Left lung (tissue), 10 donors: ENCODE results near the gene C4B. TPM values are rescaled to one million over a fixed set of nuclear protein-coding genes. Genes with fewer than 3 reads are reported as not detected.

ENCODE experiments used
- ATAC-seq: fragments of 200-7000 bp; cut with Tn5 transposase; one replicate; pipeline ENCODE4 v1.9.1; 2020; ENCODE audit warnings: moderate library complexity
- DNase-seq, 4 donors: peaks; one replicate each; pipeline ENCODE4 v3.0.0-alpha.2; 2013 to 2020
- H3K27ac ChIP-seq, 2 donors: fragments of 200-600 bp; sonication (generic) in 1 of 2; one replicate each; pipeline versions ENCODE4 v1.5.0 to v1.8.0; 2020 to 2021
- H3K27me3 ChIP-seq, 2 donors: fragments of 200-600 bp; sonication (generic) in 1 of 2; one replicate each; pipeline versions ENCODE4 v1.5.0 to v1.8.0; 2020 to 2021
- H3K36me3 ChIP-seq, 2 donors: fragments of 200-600 bp; sonication (generic) in 1 of 2; one replicate each; pipeline versions ENCODE4 v1.5.0 to v1.8.0; 2020 to 2021
- H3K4me1 ChIP-seq, 2 donors: fragments of 200-600 bp; one replicate each; pipeline ENCODE4 v1.8.0; 2021
- H3K4me3 ChIP-seq, 2 donors: fragments of 200-600 bp; sonication (generic) in 1 of 2; one replicate each; pipeline versions ENCODE4 v1.5.0 to v1.8.0; 2020 to 2021; ENCODE audit warnings: mild to moderate bottlenecking in 1 of 2
- H3K9me3 ChIP-seq, 2 donors: fragments of 200-600 bp; sonication (generic) in 1 of 2; one replicate each; pipeline versions ENCODE4 v1.5.0 to v1.8.0; 2020 to 2021
- CTCF ChIP-seq, 2 donors: fragments of 200-600 bp; sonication (generic) in 1 of 2; IDR thresholded peaks; one replicate each; pipeline versions ENCODE4 v1.5.0 to v1.8.0; 2021; ENCODE audit warnings: antibody characterized with exemption in 2 of 2
- intact Hi-C, 2 donors: fragments of 100-400 bp; cut with DNase I; formaldehyde crosslinking; loops; one replicate each; pipeline versions ENCODE4 v1.11.2 to v1.14.2; 2022
- polyA plus RNA-seq, 6 donors: library from polyadenylated mRNA; unstranded; fragments of 120-200 nt; gene quantifications; one replicate each; pipeline ENCODE4 v1.2.1, GENCODE V29; 2013; ENCODE audit not compliant: insufficient read length in 6 of 6
- total RNA-seq, 2 donors: library from RNA; stranded (reverse); fragmentation: NEBNext Ultra II Directional; extraction: Animal tissue kit (Norgen Biotek cat#: 25700); gene quantifications; one replicate each; pipeline ENCODE4 v1.2.1, GENCODE V29; 2021
- donor health status: DM: no; HTN: yes; CAD: no.
- donor health status: DM: no; HTN: no; CAD: no.

Gene C4B
- total and polyA plus RNA-seq, 8 donors = 8.2 to 101 (median 13.3) TPM

GRCh38 chr6:32084780-32085179 is 70.2 kb downstream of the C4B start:
- no peak overlapping the region for H3K4me3 ChIP-seq
- no peaks in the 10 kb centered on the region for H3K36me3 ChIP-seq
- DNase-seq = no peak
- intact Hi-C loops = no loop called here
- no peak overlapping the region for H3K27ac ChIP-seq
- TF ChIP-seq CTCF (IDR thresholded peaks at IDR 0.05) = no peak
- peaks cover 11 to 23% of the 10 kb centered on the region in 2 donors for H3K4me1 ChIP-seq
- no peaks in the 10 kb centered on the region for H3K9me3 ChIP-seq
- no peak for ATAC-seq
- H3K27me3 ChIP-seq = peaks cover 0 to 50% of the 10 kb centered on the region in 2 donors

Other genes starting within 250 kb of the C4B start
- gene VWA7, start 237.5 kb upstream of the C4B start, total RNA-seq = 1 to 10 TPM; 4.6 to 5.0 TPM
- 1 to 10 TPM; 1.4 to 3.8 (median 2.2) TPM for gene VWA7, start 237.5 kb upstream of the C4B start, polyA plus RNA-seq
- gene VARS1, start 219.0 kb upstream of the C4B start, total RNA-seq = 100 to 1,000 TPM in 1 of 2 donors, 10 to 100 TPM in 1; 43.6 to 103 TPM
- 10 to 100 TPM; 38.4 to 61.7 (median 46.6) TPM for gene VARS1, start 219.0 kb upstream of the C4B start, polyA plus RNA-seq
- 10 to 100 TPM; 38.7 to 51.5 TPM for gene LSM2, start 207.8 kb upstream of the C4B start, total RNA-seq
- gene LSM2, start 207.8 kb upstream of the C4B start, polyA plus RNA-seq = 10 to 100 TPM; 79.4 to 88.5 (median 83.6) TPM
- 1 to 10 TPM in 1 of 2 donors, under 1 TPM in 1; 0.99 to 1.2 TPM for gene HSPA1L, start 199.5 kb upstream of the C4B start, total RNA-seq
- 1 to 10 TPM; 2.8 to 4.4 (median 3.4) TPM for gene HSPA1L, start 199.5 kb upstream of the C4B start, polyA plus RNA-seq
- 100 to 1,000 TPM; 155 to 205 TPM for gene HSPA1A, start 199.3 kb upstream of the C4B start, total RNA-seq
- 100 to 1,000 TPM in 2 of 6 donors, 10 to 100 TPM in 4; 64.3 to 124 (median 78.3) TPM for gene HSPA1A, start 199.3 kb upstream of the C4B start, polyA plus RNA-seq
- gene HSPA1B, start 187.1 kb upstream of the C4B start, total RNA-seq = 100 to 1,000 TPM; 104 to 180 TPM
- gene HSPA1B, start 187.1 kb upstream of the C4B start, polyA plus RNA-seq = 100 to 1,000 TPM in 2 of 6 donors, 10 to 100 TPM in 4; 66.6 to 125 (median 89.1) TPM
- 100 to 1,000 TPM in 1 of 2 donors, 10 to 100 TPM in 1; 90.4 to 106 TPM for gene NEU1, start 152.0 kb upstream of the C4B start, total RNA-seq
- gene NEU1, start 152.0 kb upstream of the C4B start, polyA plus RNA-seq = 10 to 100 TPM; 25.7 to 29.8 (median 29.3) TPM
- gene SLC44A4, start 135.8 kb upstream of the C4B start, total RNA-seq = 10 to 100 TPM; 37.5 to 78.8 TPM
- gene SLC44A4, start 135.8 kb upstream of the C4B start, polyA plus RNA-seq = 10 to 100 TPM in 5 of 6 donors, 1 to 10 TPM in 1; 9.6 to 22.9 (median 18.7) TPM
- 10 to 100 TPM; 41.0 to 42.3 TPM for gene EHMT2, start 117.1 kb upstream of the C4B start, total RNA-seq
- 10 to 100 TPM; 66.3 to 85.0 (median 77.4) TPM for gene EHMT2, start 117.1 kb upstream of the C4B start, polyA plus RNA-seq
- gene ZBTB12, start 112.7 kb upstream of the C4B start, total RNA-seq = 1 to 10 TPM; 4.8 to 6.5 TPM
- 10 to 100 TPM; 20.7 to 23.4 (median 22.9) TPM for gene ZBTB12, start 112.7 kb upstream of the C4B start, polyA plus RNA-seq
- gene C2, start 87.1 kb upstream of the C4B start, total RNA-seq = 100 to 1,000 TPM; 181 to 192 TPM
- 1 to 10 TPM; 3.3 to 7.6 (median 4.9) TPM for gene C2, start 87.1 kb upstream of the C4B start, polyA plus RNA-seq
- gene CFB, start 68.7 kb upstream of the C4B start, total RNA-seq = 100 to 1,000 TPM in 1 of 2 donors, 10 to 100 TPM in 1; 69.1 to 131 TPM
- gene CFB, start 68.7 kb upstream of the C4B start, polyA plus RNA-seq = 1 to 10 TPM; 1.7 to 6.9 (median 3.0) TPM
- 10 to 100 TPM; 42.9 to 56.2 TPM for gene NELFE, start 55.8 kb upstream of the C4B start, total RNA-seq
- gene NELFE, start 55.8 kb upstream of the C4B start, polyA plus RNA-seq = 10 to 100 TPM; 77.9 to 93.0 (median 82.9) TPM
- 10 to 100 TPM; 65.4 to 67.9 TPM for gene SKIC2, start 55.6 kb upstream of the C4B start, total RNA-seq
- 10 to 100 TPM; 39.1 to 50.8 (median 42.2) TPM for gene SKIC2, start 55.6 kb upstream of the C4B start, polyA plus RNA-seq
- gene DXO, start 42.7 kb upstream of the C4B start, total RNA-seq = 10 to 100 TPM; 16.2 to 17.8 TPM
- 10 to 100 TPM; 21.4 to 28.3 (median 26.5) TPM for gene DXO, start 42.7 kb upstream of the C4B start, polyA plus RNA-seq
- 100 to 1,000 TPM in 1 of 2 donors, 10 to 100 TPM in 1; 95.5 to 124 TPM for gene C4A, start 32.7 kb upstream of the C4B start, total RNA-seq
- 10 to 100 TPM in 2 of 6 donors, 1 to 10 TPM in 4; 5.9 to 20.7 (median 7.4) TPM for gene C4A, start 32.7 kb upstream of the C4B start, polyA plus RNA-seq
- under 1 TPM; 0.23 to 0.47 TPM for gene CYP21A2, start 23.6 kb downstream of the C4B start, total RNA-seq
- gene CYP21A2, start 23.6 kb downstream of the C4B start, polyA plus RNA-seq = 1 to 10 TPM in 2 of 6 donors, under 1 TPM in 4; 0.65 to 1.6 (median 0.88) TPM
- 10 to 100 TPM; 44.8 to 78.4 TPM for gene TNXB, start 94.5 kb downstream of the C4B start, total RNA-seq
- gene TNXB, start 94.5 kb downstream of the C4B start, polyA plus RNA-seq = 10 to 100 TPM; 10.0 to 22.9 (median 15.5) TPM
- 10 to 100 TPM; 70.7 to 72.1 TPM for gene ATF6B, start 113.5 kb downstream of the C4B start, total RNA-seq
- 10 to 100 TPM; 81.5 to 95.8 (median 90.4) TPM for gene ATF6B, start 113.5 kb downstream of the C4B start, polyA plus RNA-seq
- 1 to 10 TPM; 3.6 to 5.3 TPM for gene FKBPL, start 115.5 kb downstream of the C4B start, total RNA-seq
- 1 to 10 TPM; 5.6 to 7.8 (median 6.8) TPM for gene FKBPL, start 115.5 kb downstream of the C4B start, polyA plus RNA-seq
- 1 to 10 TPM; 1.0 to 1.6 TPM for gene PRRT1, start 137.1 kb downstream of the C4B start, total RNA-seq
- 1 to 10 TPM in 4 of 6 donors, under 1 TPM in 2; 0.80 to 1.9 (median 1.3) TPM for gene PRRT1, start 137.1 kb downstream of the C4B start, polyA plus RNA-seq
- gene PPT2, start 139.3 kb downstream of the C4B start, total RNA-seq = 10 to 100 TPM in 1 of 2 donors, 1 to 10 TPM in 1; 8.9 to 17.9 TPM
- gene PPT2, start 139.3 kb downstream of the C4B start, polyA plus RNA-seq = 10 to 100 TPM; 23.2 to 32.5 (median 28.1) TPM
- 10 to 100 TPM in 1 of 2 donors, 1 to 10 TPM in 1; 8.1 to 10.1 TPM for gene EGFL8, start 149.8 kb downstream of the C4B start, total RNA-seq
- gene EGFL8, start 149.8 kb downstream of the C4B start, polyA plus RNA-seq = 10 to 100 TPM; 20.1 to 35.2 (median 27.8) TPM
- 10 to 100 TPM; 55.5 to 61.2 TPM for gene AGPAT1, start 161.3 kb downstream of the C4B start, total RNA-seq
- gene AGPAT1, start 161.3 kb downstream of the C4B start, polyA plus RNA-seq = 10 to 100 TPM; 68.0 to 78.4 (median 71.9) TPM
- gene RNF5, start 163.6 kb downstream of the C4B start, total RNA-seq = 10 to 100 TPM; 43.9 to 65.7 TPM
- gene RNF5, start 163.6 kb downstream of the C4B start, polyA plus RNA-seq = 10 to 100 TPM; 59.9 to 81.5 (median 71.4) TPM
- gene AGER, start 169.5 kb downstream of the C4B start, total RNA-seq = 100 to 1,000 TPM; 221 to 616 TPM
- 100 to 1,000 TPM in 1 of 6 donors, 10 to 100 TPM in 5; 68.0 to 105 (median 83.3) TPM for gene AGER, start 169.5 kb downstream of the C4B start, polyA plus RNA-seq
- gene PBX2, start 175.4 kb downstream of the C4B start, total RNA-seq = 10 to 100 TPM; 91.0 to 99.1 TPM
- 100 to 1,000 TPM; 158 to 174 (median 166) TPM for gene PBX2, start 175.4 kb downstream of the C4B start, polyA plus RNA-seq
- 10 to 100 TPM; 24.4 to 81.7 TPM for gene GPSM3, start 177.8 kb downstream of the C4B start, total RNA-seq
- gene GPSM3, start 177.8 kb downstream of the C4B start, polyA plus RNA-seq = 10 to 100 TPM; 15.9 to 21.3 (median 18.6) TPM
- gene NOTCH4, start 209.3 kb downstream of the C4B start, total RNA-seq = 10 to 100 TPM; 37.0 to 58.4 TPM
- 10 to 100 TPM; 40.9 to 57.5 (median 50.7) TPM for gene NOTCH4, start 209.3 kb downstream of the C4B start, polyA plus RNA-seq